HG03558 (cell line): ENCODE measurements around the gene ZNF160.
"Not testable (repeated sequence)": the region's sequence is repeated elsewhere in the genome, so short reads cannot be mapped to it uniquely, and the experiment has no call there.

ENCODE experiments used
- ATAC-seq: cut with Tn5 transposase; IDR thresholded peaks from one replicate; pipeline ENCODE4 v1.9.1; 2021; ENCODE audit warnings: moderate number of reproducible peaks; ENCODE audit not compliant: unreplicated experiment; ENCODE audit errors: extremely low read depth

The ZNF160 gene

GRCh38 chr19:53103234-53104203, at the start of gene ZNF160:
TSS of gene ZNF160 (minus strand) at chr19:53103422. CDS start at chr19:53086276, 17,146 bp downstream.
- ATAC-seq = peak; percentile 73

GRCh38 chr19:53147645-53148044, 44.4 kb upstream of the ZNF160 start:
- ATAC-seq = no peak

GRCh38 chr19:53140351-53140750, 37.1 kb upstream of the ZNF160 start:
- no peak for ATAC-seq

- no peak for ATAC-seq
Observed at GRCh38 chr19:53136432-53136831, 33.2 kb upstream of the ZNF160 start.

GRCh38 chr19:53132141-53132991, 29.1 kb upstream of the ZNF160 start, which contains the start of gene ZNF415:
TSS of gene ZNF415 (minus strand) at chr19:53132910. CDS start at chr19:53122676, 10,234 bp downstream.
- ATAC-seq = no peak

- no peak for ATAC-seq
Observed at GRCh38 chr19:53131727-53132126, 28.5 kb upstream of the ZNF160 start.

GRCh38 chr19:53131085-53131590, 27.9 kb upstream of the ZNF160 start:
- no peak for ATAC-seq

- ATAC-seq = no peak
Observed at GRCh38 chr19:53130506-53130905, 27.3 kb upstream of the ZNF160 start.

GRCh38 chr19:53126733-53127526, 23.7 kb upstream of the ZNF160 start:
- ATAC-seq = not testable (repeated sequence)

- ATAC-seq = no peak
Observed at GRCh38 chr19:53123400-53123799, 20.2 kb upstream of the ZNF160 start.

- no peak for ATAC-seq
Observed at GRCh38 chr19:53112286-53112685, 9.1 kb upstream of the ZNF160 start.

GRCh38 chr19:53109527-53109926, 6.3 kb upstream of the ZNF160 start:
- no peak for ATAC-seq

- no peak for ATAC-seq
Observed at GRCh38 chr19:53102756-53103233, 427 bp downstream of the ZNF160 start.

- no peak for ATAC-seq
Observed at GRCh38 chr19:53102206-53102755, 941 bp downstream of the ZNF160 start.

GRCh38 chr19:53101518-53101917, 1.7 kb downstream of the ZNF160 start:
- ATAC-seq = no peak

GRCh38 chr19:53098570-53098969, 4.7 kb downstream of the ZNF160 start:
- ATAC-seq = not testable (repeated sequence)

GRCh38 chr19:53096982-53097690, 6.1 kb downstream of the ZNF160 start:
- ATAC-seq = not testable (repeated sequence)

- ATAC-seq = not testable (repeated sequence)
Observed at GRCh38 chr19:53096579-53096978, 6.6 kb downstream of the ZNF160 start.
